ENCODE data around the gene FBLIM1.
A peak's percentile ranks its signal among the peaks of the same experiment; 100 is the strongest.

DNA sequence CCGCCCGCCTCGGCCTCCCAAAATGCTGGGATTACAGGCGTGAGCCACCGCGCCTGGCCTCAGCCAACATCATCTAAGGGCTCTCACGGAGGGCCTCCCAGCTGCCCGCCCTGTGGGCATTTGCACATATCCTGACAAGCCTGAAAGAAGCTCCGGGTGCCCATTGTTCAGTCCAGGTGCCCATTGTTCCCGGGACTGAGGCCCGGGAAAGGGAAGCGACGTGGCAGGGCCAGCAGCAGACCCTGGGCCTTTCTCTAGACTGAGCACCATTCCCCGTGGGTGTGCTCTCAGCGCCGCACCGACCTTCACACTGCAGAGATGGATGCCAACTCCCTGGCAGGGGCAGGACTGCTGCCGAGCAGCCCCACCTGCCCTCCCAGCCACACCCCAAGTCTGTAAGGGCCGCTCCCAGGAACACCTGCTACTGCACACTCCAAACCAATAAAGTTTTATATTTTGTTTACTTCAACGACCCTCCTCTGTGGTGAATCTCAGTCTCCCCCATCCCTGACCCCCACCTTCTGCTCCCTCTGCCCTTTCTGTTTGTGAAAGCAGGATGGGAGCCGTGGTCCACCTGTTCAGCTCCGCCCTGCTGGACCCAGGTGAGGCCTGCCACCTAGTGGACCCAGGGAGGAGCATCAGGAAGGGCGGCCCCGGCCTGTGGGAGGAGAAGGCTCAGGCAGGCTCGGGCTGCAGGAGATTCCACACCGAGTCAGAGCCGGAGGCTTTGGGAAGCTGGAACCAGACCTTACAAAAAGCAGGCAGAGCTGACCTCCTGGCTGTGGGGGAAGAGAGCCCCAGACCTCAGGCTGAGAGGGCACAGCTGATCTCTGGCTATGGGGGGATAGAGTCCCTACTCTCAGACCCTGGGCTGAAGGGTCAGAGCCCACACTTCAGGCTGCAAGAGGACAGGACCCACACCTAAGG, 17.4 kb upstream of the FBLIM1 start:
- TF ChIP-seq, protein P1, sequence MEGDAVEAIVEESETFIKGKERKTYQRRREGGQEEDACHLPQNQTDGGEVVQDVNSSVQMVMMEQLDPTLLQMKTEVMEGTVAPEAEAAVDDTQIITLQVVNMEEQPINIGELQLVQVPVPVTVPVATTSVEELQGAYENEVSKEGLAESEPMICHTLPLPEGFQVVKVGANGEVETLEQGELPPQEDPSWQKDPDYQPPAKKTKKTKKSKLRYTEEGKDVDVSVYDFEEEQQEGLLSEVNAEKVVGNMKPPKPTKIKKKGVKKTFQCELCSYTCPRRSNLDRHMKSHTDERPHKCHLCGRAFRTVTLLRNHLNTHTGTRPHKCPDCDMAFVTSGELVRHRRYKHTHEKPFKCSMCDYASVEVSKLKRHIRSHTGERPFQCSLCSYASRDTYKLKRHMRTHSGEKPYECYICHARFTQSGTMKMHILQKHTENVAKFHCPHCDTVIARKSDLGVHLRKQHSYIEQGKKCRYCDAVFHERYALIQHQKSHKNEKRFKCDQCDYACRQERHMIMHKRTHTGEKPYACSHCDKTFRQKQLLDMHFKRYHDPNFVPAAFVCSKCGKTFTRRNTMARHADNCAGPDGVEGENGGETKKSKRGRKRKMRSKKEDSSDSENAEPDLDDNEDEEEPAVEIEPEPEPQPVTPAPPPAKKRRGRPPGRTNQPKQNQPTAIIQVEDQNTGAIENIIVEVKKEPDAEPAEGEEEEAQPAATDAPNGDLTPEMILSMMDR (IDR thresholded peaks at IDR 0.05; ENCODE audit: poor library complexity) = peak; percentile 91
- no peak for TF ChIP-seq EZH2 (IDR thresholded peaks at IDR 0.05; ENCODE audit: borderline replicate concordance)
